GM19467 (cell line): ENCODE measurements around the gene ABCB4.

Experiments used
- ATAC-seq: cut with Tn5 transposase; IDR thresholded peaks from one replicate; pipeline ENCODE4 v1.9.1; 2021; ENCODE audit warnings: mild to moderate bottlenecking, moderate library complexity; ENCODE audit not compliant: unreplicated experiment

The ABCB4 gene

DNA sequence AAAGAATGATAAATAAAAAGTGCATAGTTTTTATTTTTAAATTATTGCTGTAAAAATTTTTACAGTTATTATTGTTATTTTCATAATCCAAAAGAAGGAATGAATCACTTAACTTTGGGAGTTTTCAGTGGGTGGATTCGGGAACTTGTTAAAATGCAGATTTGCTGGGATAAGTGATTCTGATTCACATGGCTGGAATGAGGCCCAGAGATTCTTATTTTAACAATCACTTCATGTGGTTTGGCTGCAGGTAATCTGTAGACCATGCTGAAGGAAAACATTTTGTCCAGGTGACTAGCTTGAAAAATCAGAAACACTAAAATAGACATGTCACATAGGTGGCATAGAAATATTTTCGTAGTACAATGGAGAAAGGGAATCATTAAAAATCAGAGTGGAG lies 116.1 kb downstream of the ABCB4 start:
- ATAC-seq = no peak

DNA sequence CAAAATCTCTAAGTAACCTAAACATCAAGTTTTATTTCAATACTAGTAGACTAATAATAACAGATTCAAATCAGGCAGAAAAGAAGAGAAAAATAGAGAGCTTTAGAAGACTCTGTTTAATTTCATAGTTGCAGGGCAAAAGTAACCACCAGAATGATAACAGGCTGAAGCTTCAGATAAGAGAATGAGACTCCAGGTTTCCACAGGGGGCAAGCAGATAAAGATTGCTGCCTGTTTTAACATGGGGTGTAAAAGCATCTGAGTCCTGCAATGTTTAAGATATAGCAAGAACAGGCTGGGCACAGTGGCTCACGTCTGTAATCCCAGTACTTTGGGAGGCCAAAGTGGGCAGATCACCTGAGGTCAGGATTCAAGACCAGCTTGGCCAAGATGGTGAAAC lies 119.0 kb downstream of the ABCB4 start:
- no peak for ATAC-seq

DNA sequence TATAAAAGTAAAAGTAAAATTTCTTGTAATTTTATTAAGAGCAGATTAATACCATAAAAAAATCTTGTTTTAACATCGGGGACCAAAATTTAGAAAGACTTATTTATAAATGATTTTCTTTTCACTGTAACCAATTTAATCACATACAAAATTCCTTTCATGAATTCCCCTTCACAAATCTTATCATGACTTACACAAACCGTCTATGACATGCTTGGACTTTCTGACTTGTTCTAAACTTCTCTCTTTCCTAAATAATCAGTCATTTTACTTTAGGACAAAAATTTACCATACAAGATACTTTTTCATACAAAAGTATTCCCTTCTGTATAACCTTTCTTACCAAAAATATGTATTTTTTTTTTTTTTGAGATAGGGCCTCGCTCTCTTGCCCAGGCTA lies 120.7 kb downstream of the ABCB4 start:
- ATAC-seq = no peak
